HEK293 (cell line): ENCODE measurements around the gene KLRC3.

ENCODE experiments used
- ATF2 ChIP-seq: fragments of 450-650 bp; formaldehyde crosslinking; IDR thresholded peaks from 2 replicates; pipeline ENCODE4 v1.5.1; 2016; ENCODE audit warnings: missing biosample characterization, missing genetic modification characterization, low read depth
- CTCF ChIP-seq: fragments of 450-650 bp; formaldehyde crosslinking; IDR thresholded peaks from 2 replicates; pipeline ENCODE4 v1.5.1; 2016; ENCODE audit warnings: missing biosample characterization, missing genetic modification characterization
- PATZ1 ChIP-seq: fragments of 450-650 bp; formaldehyde crosslinking; IDR thresholded peaks from 2 replicates; pipeline ENCODE4 v1.5.1; 2016; ENCODE audit warnings: missing biosample characterization, missing genetic modification characterization
- PRDM4 ChIP-seq: fragments of 450-650 bp; formaldehyde crosslinking; IDR thresholded peaks from 2 replicates; pipeline ENCODE4 v1.5.1; 2017; ENCODE audit warnings: missing biosample characterization, missing genetic modification characterization
- SP2 ChIP-seq: fragments of 450-650 bp; formaldehyde crosslinking; IDR thresholded peaks from 2 replicates; pipeline ENCODE4 v1.5.1; 2016; ENCODE audit warnings: missing biosample characterization, missing genetic modification characterization
- ZBTB17 ChIP-seq: fragments of 450-650 bp; formaldehyde crosslinking; IDR thresholded peaks from 2 replicates; pipeline ENCODE4 v1.5.1; 2016; ENCODE audit warnings: missing biosample characterization, missing genetic modification characterization
- ZNF112 ChIP-seq: fragments of 450-650 bp; formaldehyde crosslinking; IDR thresholded peaks from 2 replicates; pipeline ENCODE4 v1.5.0; 2017; ENCODE audit warnings: missing biosample characterization, missing genetic modification characterization
- ZNF138 ChIP-seq: fragments of 450-650 bp; formaldehyde crosslinking; IDR thresholded peaks from 2 replicates; pipeline ENCODE4 v1.5.1; 2016; ENCODE audit warnings: missing biosample characterization, missing genetic modification characterization, borderline replicate concordance
- ZNF274 ChIP-seq, 2 experiments: fragments of 200-500 bp in 1 of 2; fragments of 450-650 bp in 1 of 2; sonication (Bioruptor generic) in 1 of 2; formaldehyde crosslinking in 1 of 2; IDR thresholded peaks; 2 replicates each; pipeline versions ENCODE4 v1.5.1 to v1.6.1; 2014 to 2016; ENCODE audit warnings: borderline replicate concordance in 1 of 2, inconsistent platforms in 1 of 2, low read length in 1 of 2, missing biosample characterization in 1 of 2, missing genetic modification characterization in 1 of 2
- ZNF362 ChIP-seq: fragments of 450-650 bp; formaldehyde crosslinking; IDR thresholded peaks from 2 replicates; pipeline ENCODE4 v1.5.1; 2016; ENCODE audit warnings: missing biosample characterization, missing genetic modification characterization
- ZNF398 ChIP-seq: fragments of 450-650 bp; formaldehyde crosslinking; IDR thresholded peaks from 2 replicates; pipeline ENCODE4 v1.5.1; 2017; ENCODE audit warnings: missing biosample characterization, missing genetic modification characterization
- ZNF580 ChIP-seq: fragments of 450-650 bp; formaldehyde crosslinking; IDR thresholded peaks from 2 replicates; pipeline ENCODE4 v1.5.1; 2016; ENCODE audit warnings: missing biosample characterization, missing genetic modification characterization
- ZNF624 ChIP-seq: fragments of 450-650 bp; formaldehyde crosslinking; IDR thresholded peaks from 2 replicates; pipeline ENCODE4 v1.5.1; 2017; ENCODE audit warnings: missing biosample characterization, missing genetic modification characterization
- ZNF768 ChIP-seq: fragments of 450-650 bp; formaldehyde crosslinking; IDR thresholded peaks from 2 replicates; pipeline ENCODE4 v1.5.1; 2018; ENCODE audit warnings: missing biosample characterization, mild to moderate bottlenecking, missing genetic modification characterization

- TF ChIP-seq SP2 (tag by site-specific recombination) = no peak
- no peak for TF ChIP-seq ZNF624 (tag by site-specific recombination)
- TF ChIP-seq ZNF138 = no peak
- no peak for TF ChIP-seq ZNF362 (tag by site-specific recombination)
- TF ChIP-seq ATF2 (tag by site-specific recombination) = no peak
- TF ChIP-seq PRDM4 = no peak
- TF ChIP-seq ZNF274 (IDR thresholded peaks at IDR 0.05; ENCODE audit: low read length) = no peak
- TF ChIP-seq ZNF274 (tag by site-specific recombination; IDR thresholded peaks at IDR 0.05; ENCODE audit: borderline replicate concordance) = no peak
- TF ChIP-seq CTCF = no peak
- no peak for TF ChIP-seq PATZ1 (tag by site-specific recombination)
- no peak for TF ChIP-seq ZNF580
- TF ChIP-seq ZNF112 = no peak
- no peak for TF ChIP-seq ZBTB17
- TF ChIP-seq ZNF768 (tag by site-specific recombination) = no peak
- TF ChIP-seq ZNF398 (tag by site-specific recombination) = no peak
Measured at GRCh38 chr12:10453156-10453555, 32.8 kb upstream of the KLRC3 start, which contains the start of gene KLRC1.
